H9 (cell line): ENCODE data around the gene EXOC6. TPM values are rescaled to one million over a fixed set of nuclear protein-coding genes. Genes with fewer than 3 reads are reported as not detected.

Experiments
- DNase-seq: peaks from one replicate; pipeline ENCODE4 v3.0.0-alpha.2; 2017
- H2AFZ ChIP-seq: one replicate; pipeline ENCODE4 v1.6.1; 2013; ENCODE audit warnings: mild to moderate bottlenecking, low read length, control low read depth, moderate library complexity
- H2AK5ac ChIP-seq: 2 replicates; pipeline ENCODE4 v1.6.1; 2013; ENCODE audit warnings: low read length, control low read depth, mixed read lengths; ENCODE audit not compliant: insufficient read length
- H2BK120ac ChIP-seq: one replicate; pipeline ENCODE4 v1.6.1; 2013; ENCODE audit warnings: low read depth, mild to moderate bottlenecking, low read length, control low read depth, inconsistent platforms; ENCODE audit not compliant: poor library complexity, severe bottlenecking
- H2BK12ac ChIP-seq: 2 replicates; pipeline ENCODE4 v1.6.1; 2013; ENCODE audit warnings: low read length, control low read depth, mixed read lengths, low read depth; ENCODE audit not compliant: insufficient read length
- H2BK15ac ChIP-seq: 2 replicates; pipeline ENCODE4 v1.6.1; 2013; ENCODE audit warnings: low read depth, low read length, control low read depth
- H2BK20ac ChIP-seq: one replicate; pipeline ENCODE4 v1.6.1; 2013; ENCODE audit warnings: low read depth, mild to moderate bottlenecking, low read length, control low read depth, inconsistent platforms; ENCODE audit not compliant: poor library complexity, severe bottlenecking
- H2BK5ac ChIP-seq: 2 replicates; pipeline ENCODE4 v1.6.1; 2013; ENCODE audit warnings: low read length, control low read depth, mixed read lengths; ENCODE audit not compliant: insufficient read length
- H3K14ac ChIP-seq: 2 replicates; pipeline ENCODE4 v1.6.1; 2013; ENCODE audit warnings: low read length, control low read depth; ENCODE audit not compliant: insufficient read depth
- H3K18ac ChIP-seq: 2 replicates; pipeline ENCODE4 v1.6.1; 2013; ENCODE audit warnings: low read depth, mild to moderate bottlenecking, mixed read lengths, low read length, control low read depth; ENCODE audit not compliant: insufficient read length
- H3K23ac ChIP-seq: 2 replicates; pipeline ENCODE4 v1.6.1; 2013; ENCODE audit warnings: low read length, control low read depth, mixed read lengths, low read depth; ENCODE audit not compliant: insufficient read length
- H3K23me2 ChIP-seq: 2 replicates; pipeline ENCODE4 v1.6.1; 2013; ENCODE audit warnings: low read depth, mild to moderate bottlenecking, mixed read lengths, low read length, control low read depth; ENCODE audit not compliant: insufficient read length, poor library complexity, severe bottlenecking
- H3K27ac ChIP-seq: 2 replicates; pipeline ENCODE4 v1.5.1; 2013; ENCODE audit warnings: low read length, control low read depth, mixed read lengths, low read depth; ENCODE audit not compliant: insufficient read length
- H3K27me3 ChIP-seq: 2 replicates; pipeline ENCODE4 v1.6.1; 2013; ENCODE audit warnings: low read length, control low read depth, inconsistent platforms; ENCODE audit not compliant: insufficient read depth
- H3K4ac ChIP-seq: 2 replicates; pipeline ENCODE4 v1.6.1; 2013; ENCODE audit warnings: low read depth, mild to moderate bottlenecking, control low read depth, inconsistent platforms, low read length, moderate library complexity
- H3K4me1 ChIP-seq: 2 replicates; pipeline ENCODE4 v1.6.1; 2013; ENCODE audit warnings: low read length, control low read depth, inconsistent platforms; ENCODE audit not compliant: insufficient read depth
- H3K4me2 ChIP-seq: 2 replicates; pipeline ENCODE4 v1.6.1; 2013; ENCODE audit warnings: low read length, control low read depth, mixed read lengths; ENCODE audit not compliant: insufficient read length, insufficient read depth
- H3K56ac ChIP-seq: 2 replicates; pipeline ENCODE4 v1.6.1; 2013; ENCODE audit warnings: low read depth, mild to moderate bottlenecking, mixed read lengths, low read length, control low read depth; ENCODE audit not compliant: insufficient read length
- H3K79me1 ChIP-seq: 2 replicates; pipeline ENCODE4 v1.6.1; 2013; ENCODE audit warnings: low read depth, mild to moderate bottlenecking, moderate library complexity, low read length, control low read depth, inconsistent platforms; ENCODE audit not compliant: insufficient read depth, poor library complexity, severe bottlenecking
- H3K79me2 ChIP-seq: 2 replicates; pipeline ENCODE4 v1.6.1; 2013; ENCODE audit warnings: low read length, control low read depth, inconsistent platforms; ENCODE audit not compliant: insufficient read depth
- H3K9ac ChIP-seq: 2 replicates; pipeline ENCODE4 v1.6.1; 2013; ENCODE audit warnings: low read length, control low read depth, mixed read lengths; ENCODE audit not compliant: insufficient read length; ENCODE audit errors: extremely low read depth
- H3K9me3 ChIP-seq: one replicate; pipeline ENCODE4 v1.6.1; 2013; ENCODE audit warnings: low read depth, low read length, inconsistent platforms; ENCODE audit not compliant: control insufficient read depth
- H3T11ph ChIP-seq: one replicate; pipeline ENCODE4 v1.6.1; 2013; ENCODE audit warnings: mild to moderate bottlenecking, low read length, control low read depth, inconsistent platforms
- H4K20me1 ChIP-seq: one replicate; pipeline ENCODE4 v1.6.1; 2013; ENCODE audit not compliant: control insufficient read depth, insufficient read length, insufficient read depth
- H4K5ac ChIP-seq: 2 replicates; pipeline ENCODE4 v1.6.1; 2013; ENCODE audit warnings: low read depth, mild to moderate bottlenecking, mixed read lengths, low read length, control low read depth; ENCODE audit not compliant: insufficient read length
- H4K8ac ChIP-seq: replicated peaks from 2 replicates; pipeline ENCODE4 v1.6.1; 2013; ENCODE audit warnings: low read length, control low read depth, mixed read lengths, low read depth; ENCODE audit not compliant: insufficient read length
- H4K91ac ChIP-seq: 2 replicates; pipeline ENCODE4 v1.6.1; 2013; ENCODE audit warnings: low read depth, mild to moderate bottlenecking, moderate library complexity, mixed read lengths, low read length, control low read depth; ENCODE audit not compliant: insufficient read length
- H3K27ac Mint-ChIP-seq, 3 experiments: 2 replicates in 2 of 3; 3 replicates in 1 of 3; pipeline ENCODE4 v1.8.0; 2020 to 2021; ENCODE audit warnings: mixed read lengths in 3 of 3, mild to moderate bottlenecking in 1 of 3, moderate library complexity in 1 of 3
- H3K27me3 Mint-ChIP-seq: 2 replicates; pipeline ENCODE4 v1.8.0; 2021; ENCODE audit warnings: low read depth, mild to moderate bottlenecking, moderate library complexity, mixed read lengths
- H3K36me3 Mint-ChIP-seq, 3 experiments: 2 replicates in 2 of 3; 3 replicates in 1 of 3; pipeline ENCODE4 v1.8.0; 2020 to 2021; ENCODE audit warnings: low read depth in 3 of 3, mixed read lengths in 3 of 3; ENCODE audit not compliant: insufficient read depth in 1 of 3
- H3K4me1 Mint-ChIP-seq, 2 experiments: 2 replicates each; pipeline ENCODE4 v1.8.0; 2020; ENCODE audit warnings: mixed read lengths in 2 of 2
- H3K4me3 Mint-ChIP-seq, 2 experiments: 2 replicates in 1 of 2; 3 replicates in 1 of 2; pipeline ENCODE4 v1.8.0; 2020 to 2021; ENCODE audit warnings: mild to moderate bottlenecking in 2 of 2, mixed read lengths in 2 of 2, moderate library complexity in 1 of 2
- H3K9me3 Mint-ChIP-seq, 2 experiments: 2 replicates in 1 of 2; 3 replicates in 1 of 2; pipeline ENCODE4 v1.8.0; 2020; ENCODE audit warnings: mild to moderate bottlenecking in 2 of 2, mixed read lengths in 2 of 2, moderate library complexity in 1 of 2
- WGBS: extraction: QIAGEN DNeasy Blood & Tissue Kit; methylation state at CpG from one replicate; pipeline ENCODE4 v1.1.7; 2013; ENCODE audit warnings: missing lambda C conversion rate, low lambda C conversion rate, mixed read lengths; ENCODE audit not compliant: insufficient read length; ENCODE audit errors: extremely low coverage; 5-methylcytosine and 5-hydroxymethylcytosine counted together
- total RNA-seq: library from RNA; stranded (reverse); gene quantifications from 2 replicates; pipeline ENCODE4 v1.2.1, GENCODE V29; 2021
- TF ChIP-seq, protein P1 (sequence below): fragments of 200-600 bp; sonication (generic); conservative IDR thresholded peaks from 3 replicates; pipeline ENCODE4 v1.8.0; 2021; ENCODE audit warnings: antibody characterized with exemption, mild to moderate bottlenecking

Gene EXOC6
- total RNA-seq, 1 experiment from 2014 or later = 9.0 TPM

DNA sequence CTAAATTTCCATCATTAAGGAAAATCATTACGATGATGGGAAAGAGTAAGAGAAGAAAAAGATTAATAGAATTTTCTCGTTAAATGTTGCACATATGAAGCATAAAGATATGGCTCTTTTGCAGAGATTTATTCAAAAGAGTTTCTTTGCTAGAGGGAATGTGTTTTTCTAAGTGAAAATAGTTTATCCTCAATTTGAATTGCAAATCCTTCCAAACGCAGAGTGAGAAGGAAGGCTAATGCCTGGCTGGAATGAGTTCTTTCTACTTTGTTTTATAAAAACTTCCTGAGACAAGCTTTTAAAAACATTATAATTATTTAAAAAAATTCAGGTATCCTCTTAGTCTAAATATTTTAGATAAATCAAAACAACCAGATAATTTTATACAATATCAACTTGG lies 239.5 kb downstream of the EXOC6 start:
- no peak for DNase-seq
- Histone ChIP-seq H2BK5ac (no peak overlapping the region), H3K9ac (no peak overlapping the region), H3K4me2 (no peak overlapping the region), H3K4me1 (peaks cover 5% of the 10 kb centered on the region; the same call in 1 of the 2 replicates), H3K79me1 (no peaks in the 10 kb centered on the region), H2AFZ (no peak overlapping the region), H2AK5ac (no peak overlapping the region), H4K91ac (no peak overlapping the region), H3K27ac (no peak overlapping the region), H2BK12ac (no peak overlapping the region), H2BK20ac (no peak overlapping the region), H3T11ph (no peak overlapping the region), H3K27me3 (no peaks in the 10 kb centered on the region; the same call in 1 of the 2 replicates), H3K9me3 (no peaks in the 10 kb centered on the region), H3K23ac (no peak overlapping the region), H4K5ac (no peak overlapping the region), H4K20me1 (no peaks in the 10 kb centered on the region), H3K56ac (no peak overlapping the region), H3K4ac (no peak overlapping the region), H3K79me2 (no peaks in the 10 kb centered on the region), H3K14ac (no peak overlapping the region), H3K23me2 (no peaks in the 10 kb centered on the region), H2BK120ac (no peak overlapping the region), H2BK15ac (no peak overlapping the region), H4K8ac (no peak overlapping the region), H3K18ac (no peak overlapping the region)
- Mint-ChIP-seq H3K4me1 (peaks cover 26 to 28% of the 10 kb centered on the region in 2 experiments), H3K9me3 (peaks cover 0 to 3% of the 10 kb centered on the region in 2 experiments; a peak in 3 of 5 replicates), H3K27ac (peak overlapping the region; percentile 2 to 52 (median 4); a peak in 3 of 7 replicates), H3K36me3 (peaks cover 0 to 5% (median 2%) of the 10 kb centered on the region in 3 experiments; a peak in 3 of 7 replicates), H3K27me3 (no peaks in the 10 kb centered on the region; the same call in 1 of the 2 replicates), H3K4me3 (no peak overlapping the region)
- 100% methylated on average over 1 of the region's 3 CpGs for WGBS
- TF ChIP-seq, protein P1, sequence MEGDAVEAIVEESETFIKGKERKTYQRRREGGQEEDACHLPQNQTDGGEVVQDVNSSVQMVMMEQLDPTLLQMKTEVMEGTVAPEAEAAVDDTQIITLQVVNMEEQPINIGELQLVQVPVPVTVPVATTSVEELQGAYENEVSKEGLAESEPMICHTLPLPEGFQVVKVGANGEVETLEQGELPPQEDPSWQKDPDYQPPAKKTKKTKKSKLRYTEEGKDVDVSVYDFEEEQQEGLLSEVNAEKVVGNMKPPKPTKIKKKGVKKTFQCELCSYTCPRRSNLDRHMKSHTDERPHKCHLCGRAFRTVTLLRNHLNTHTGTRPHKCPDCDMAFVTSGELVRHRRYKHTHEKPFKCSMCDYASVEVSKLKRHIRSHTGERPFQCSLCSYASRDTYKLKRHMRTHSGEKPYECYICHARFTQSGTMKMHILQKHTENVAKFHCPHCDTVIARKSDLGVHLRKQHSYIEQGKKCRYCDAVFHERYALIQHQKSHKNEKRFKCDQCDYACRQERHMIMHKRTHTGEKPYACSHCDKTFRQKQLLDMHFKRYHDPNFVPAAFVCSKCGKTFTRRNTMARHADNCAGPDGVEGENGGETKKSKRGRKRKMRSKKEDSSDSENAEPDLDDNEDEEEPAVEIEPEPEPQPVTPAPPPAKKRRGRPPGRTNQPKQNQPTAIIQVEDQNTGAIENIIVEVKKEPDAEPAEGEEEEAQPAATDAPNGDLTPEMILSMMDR = no peak
